ENCODE data around the gene GPR142. TPM values are rescaled to one million over a fixed set of nuclear protein-coding genes. Genes with fewer than 3 reads are reported as not detected.

Gene GPR142
- total and polyA plus RNA-seq, 2 of the 8 experiments (the other 6 are each of a cell fraction or from before 2014, with no cell fraction given): 0.05 TPM; not detected in 1

DNA sequence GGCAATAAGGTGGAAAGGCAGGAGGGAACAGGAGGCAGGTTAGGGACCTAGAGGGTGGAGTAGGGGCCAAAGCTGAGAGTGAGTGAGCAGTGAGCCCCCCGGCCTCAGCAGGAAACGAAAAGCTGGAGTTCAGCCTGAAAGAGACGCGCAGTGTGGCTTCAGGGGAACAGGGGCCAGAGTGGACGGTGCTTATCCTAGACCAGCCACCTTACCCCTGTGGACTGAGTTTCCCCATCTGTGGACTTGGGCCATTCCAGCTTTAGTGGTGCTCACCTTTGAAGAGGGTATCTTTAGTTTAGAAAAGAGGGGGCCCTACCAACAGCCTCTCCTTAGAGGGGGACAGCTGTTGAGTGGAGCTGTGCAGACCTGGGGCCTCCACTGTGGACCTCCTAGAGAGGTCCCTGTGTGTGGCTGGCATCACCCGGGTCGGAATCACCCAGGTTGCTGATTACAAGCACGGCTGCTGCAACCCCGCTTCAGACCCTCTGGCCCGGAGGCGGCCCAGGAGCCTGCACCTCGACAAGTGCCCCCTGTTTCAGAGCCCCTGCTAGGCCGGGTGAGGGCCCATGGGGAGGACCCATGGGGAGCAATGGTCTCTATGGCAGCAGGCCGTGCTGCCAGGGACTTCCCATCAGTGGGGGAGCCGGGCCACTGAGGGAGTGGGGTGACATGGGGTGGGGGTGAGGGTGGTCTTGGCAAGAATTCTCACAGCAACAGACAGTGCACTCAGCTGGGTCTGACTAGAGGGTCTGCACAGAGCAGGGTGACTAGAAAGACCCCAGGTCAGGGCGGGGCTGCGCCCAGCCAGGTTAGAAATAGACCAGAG lies 2.6 kb downstream of the GPR142 start:
- no peak overlapping the region for H4K8ac ChIP-seq (ENCODE audit: extremely low read depth, insufficient read depth, low read length)
- no peaks in the 10 kb centered on the region for H3K79me2 ChIP-seq (ENCODE audit: control insufficient read depth in 1 of 2, insufficient read depth in 2 of 2, low read length in 2 of 2)
- ChIA-PET POLR2A (ENCODE audit: partially characterized antibody) (no interaction called here), CTCF (ENCODE audit: partially characterized antibody) (interaction anchor here (0.8 to 9.2 kb wide), 30 partner anchors 10 to 178 kb away, joined by 3 to 106 read pairs (median 6); partner anchors contain the start of genes CD300A and RPL38)
- no peaks in the 10 kb centered on the region for H3K23me2 ChIP-seq (ENCODE audit: low read depth, low read length)
- no peak overlapping the region for H2BK5ac ChIP-seq (ENCODE audit: low read depth, low read length)
- H3K79me1 ChIP-seq (ENCODE audit: low read depth, low read length): no peaks in the 10 kb centered on the region
- no peak overlapping the region for H3K4ac ChIP-seq (replicated peaks; ENCODE audit: insufficient read length, low read depth, low read length)
- H2AFZ ChIP-seq (ENCODE audit: low read length): no peak overlapping the region
- H3K56ac ChIP-seq (replicated peaks; ENCODE audit: insufficient read length, low read depth, low read length): no peak overlapping the region
- H3K14ac ChIP-seq (ENCODE audit: insufficient read length): no peak overlapping the region
- peaks cover 0 to 8% of the 10 kb centered on the region in 2 experiments; a peak in 1 of 4 replicates for H3K9me3 ChIP-seq (ENCODE audit: insufficient read depth in 2 of 2, low read depth in 1 of 2, low read length in 1 of 2)
- no peak overlapping the region for H3K9ac ChIP-seq (replicated peaks in 1 of 4; ENCODE audit: extremely low read depth in 1 of 4, low read depth in 3 of 4, low read length in 3 of 4)
- H4K91ac ChIP-seq (replicated peaks; ENCODE audit: insufficient read length, low read length): no peak overlapping the region
- H3K27ac ChIP-seq (ENCODE audit: low read depth, low read length): no peak overlapping the region
- 0 out of 2 replicates have a peak overlapping the region, but pooled peaks have one; percentile 80 for H2BK12ac ChIP-seq (ENCODE audit: low read depth, low read length)
- no peak overlapping the region for H2BK15ac ChIP-seq (ENCODE audit: low read length)
- H2BK20ac ChIP-seq (ENCODE audit: low read length): no peak overlapping the region
- no peak overlapping the region for H2BK120ac ChIP-seq (replicated peaks; ENCODE audit: low read depth, low read length)
- no peak for DNase-seq (ENCODE audit: low read depth in 1 of 2, low spot score in 2 of 2)
- no peak overlapping the region for H3K4me3 ChIP-seq (ENCODE audit: extremely low read depth in 1 of 4, insufficient read depth in 2 of 4, low read depth in 3 of 4, low read length in 4 of 4)
- H4K20me1 ChIP-seq (replicated peaks in 1 of 2; ENCODE audit: control insufficient read depth in 1 of 2, insufficient read depth in 2 of 2, low read length in 2 of 2): no peaks in the 10 kb centered on the region
- H3K27me3 ChIP-seq (replicated peaks in 1 of 4; ENCODE audit: control insufficient read depth in 3 of 4, extremely low read depth in 1 of 4, insufficient read depth in 3 of 4, low read length in 3 of 4): no peaks in the 10 kb centered on the region; a peak in 4 of 7 replicates
- H3K23ac ChIP-seq (ENCODE audit: insufficient read length): no peak overlapping the region
- no peak overlapping the region for H2AK5ac ChIP-seq (ENCODE audit: low read depth, low read length)
- no peak overlapping the region for H4K5ac ChIP-seq (ENCODE audit: insufficient read length, low read depth, low read length)
- TF ChIP-seq, protein P1, sequence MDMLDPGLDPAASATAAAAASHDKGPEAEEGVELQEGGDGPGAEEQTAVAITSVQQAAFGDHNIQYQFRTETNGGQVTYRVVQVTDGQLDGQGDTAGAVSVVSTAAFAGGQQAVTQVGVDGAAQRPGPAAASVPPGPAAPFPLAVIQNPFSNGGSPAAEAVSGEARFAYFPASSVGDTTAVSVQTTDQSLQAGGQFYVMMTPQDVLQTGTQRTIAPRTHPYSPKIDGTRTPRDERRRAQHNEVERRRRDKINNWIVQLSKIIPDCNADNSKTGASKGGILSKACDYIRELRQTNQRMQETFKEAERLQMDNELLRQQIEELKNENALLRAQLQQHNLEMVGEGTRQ (IDR thresholded peaks at IDR 0.05; ENCODE audit: low read length): no peak
- TF ChIP-seq YY1 (IDR thresholded peaks at IDR 0.05; ENCODE audit: low read depth, low read length) (no peak), SRF (IDR thresholded peaks at IDR 0.05; ENCODE audit: low read depth, low read length) (no peak), JUN (IDR thresholded peaks at IDR 0.05; ENCODE audit: low read depth, low read length) (no peak), NANOG (IDR thresholded peaks at IDR 0.05; ENCODE audit: insufficient read depth, low read depth, low read length, poor library complexity, severe bottlenecking) (no peak), TEAD4 (IDR thresholded peaks at IDR 0.05; ENCODE audit: low read depth, low read length) (no peak), EGR1 (IDR thresholded peaks at IDR 0.05; ENCODE audit: borderline replicate concordance, low read depth, low read length) (no peak), GTF2F1 (IDR thresholded peaks at IDR 0.05; ENCODE audit: borderline replicate concordance, low read depth, low read length) (no peak), NRF1 (IDR thresholded peaks at IDR 0.05; ENCODE audit: low read depth, low read length) (no peak), CREB1 (IDR thresholded peaks at IDR 0.05) (no peak), TBP (IDR thresholded peaks at IDR 0.05; ENCODE audit: low read depth, low read length) (no peak), CBX5 (IDR thresholded peaks at IDR 0.05; ENCODE audit: low read depth, low read length) (no peak)
- no peak overlapping the region for H3K4me2 ChIP-seq (ENCODE audit: insufficient read depth in 1 of 2, low read depth in 2 of 2, low read length in 2 of 2)
- 82% methylated on average over 17 of the region's 17 CpGs; no CpG with 5 or more reads in 1 of the 2 experiments for WGBS, 2 experiments (ENCODE audit: extremely low coverage in 1 of 2, insufficient coverage in 1 of 2, insufficient read length in 1 of 2, insufficient replicate concordance in 2 of 2, low coverage in 1 of 2, low lambda C conversion rate in 2 of 2, missing lambda C conversion rate in 1 of 2)
- no peaks in the 10 kb centered on the region for H3K36me3 ChIP-seq (ENCODE audit: control insufficient read depth in 2 of 4, insufficient read depth in 4 of 4, low read length in 3 of 4)
- peaks cover 0 to 12% (median 7%) of the 10 kb centered on the region in 4 experiments; a peak in 6 of 7 replicates for H3K4me1 ChIP-seq (replicated peaks in 1 of 4; ENCODE audit: control insufficient read depth in 3 of 4, insufficient read depth in 4 of 4, low read length in 3 of 4)
- no peak for FAIRE-seq
- H3K18ac ChIP-seq (ENCODE audit: extremely low read depth, low read length): no peak overlapping the region

Data from H1 (cell line).